KBM-7 (cell line): ENCODE data around the gene SLC2A8.

Experiments
- DNase-seq: peaks from one replicate; pipeline ENCODE4 v3.0.0-alpha.2; 2015
- in situ Hi-C: fragments of 300-500 bp; cut with MboI; formaldehyde crosslinking; loops from 2 replicates; pipeline ENCODE4 v1.14.3; 2020; ENCODE audit warnings: low sequenced_read_pairs, low pct_unique_long_range_greater_than_20kb, mixed read lengths

The SLC2A8 gene

GRCh38 chr9:127422133-127422782, 25.3 kb downstream of the SLC2A8 start:
- in situ Hi-C loops = no loop called here

GRCh38 chr9:127422787-127423186, 25.8 kb downstream of the SLC2A8 start:
- no peak for DNase-seq
- in situ Hi-C loops = no loop called here

More at GRCh38 chr9:127422133-127422782, 25.3 kb downstream of the SLC2A8 start:
- DNase-seq = no peak

- DNase-seq = no peak
- in situ Hi-C loops = no loop called here
Measured at GRCh38 chr9:127423476-127423933, 26.5 kb downstream of the SLC2A8 start.

GRCh38 chr9:127423934-127424675, 27.1 kb downstream of the SLC2A8 start, which contains the start of gene ZNF79:
Gene ZNF79 (plus strand): TSS chr9:127424382. CDS start chr9:127424788, 406 bp downstream.
- DNase-seq = peak; percentile 96
- in situ Hi-C loops = no loop called here

GRCh38 chr9:127424676-127424999, 27.7 kb downstream of the SLC2A8 start:
- in situ Hi-C loops = no loop called here
- no peak for DNase-seq

- in situ Hi-C loops = no loop called here
- no peak for DNase-seq
Measured at GRCh38 chr9:127426756-127427155, 29.8 kb downstream of the SLC2A8 start.

GRCh38 chr9:127428348-127428747, 31.4 kb downstream of the SLC2A8 start:
- in situ Hi-C loops = no loop called here
- no peak for DNase-seq

GRCh38 chr9:127430415-127430814, 33.4 kb downstream of the SLC2A8 start:
- DNase-seq = no peak
- in situ Hi-C loops = no loop called here

- in situ Hi-C loops = no loop called here
- DNase-seq = no peak
Measured at GRCh38 chr9:127437497-127438264, 40.7 kb downstream of the SLC2A8 start.

- in situ Hi-C loops = no loop called here
- no peak for DNase-seq
Measured at GRCh38 chr9:127438394-127438793, 41.4 kb downstream of the SLC2A8 start.

- in situ Hi-C loops = no loop called here
- no peak for DNase-seq
Measured at GRCh38 chr9:127444283-127444920, 47.4 kb downstream of the SLC2A8 start.

GRCh38 chr9:127444921-127445850, 48.2 kb downstream of the SLC2A8 start:
- in situ Hi-C loops = no loop called here
- DNase-seq = no peak

- peak; percentile 55 for DNase-seq
- in situ Hi-C loops = no loop called here
Measured at GRCh38 chr9:127445851-127446712, 49.1 kb downstream of the SLC2A8 start.

GRCh38 chr9:127446713-127447415, 49.9 kb downstream of the SLC2A8 start:
- DNase-seq = no peak
- in situ Hi-C loops = no loop called here

- in situ Hi-C loops = no loop called here
- no peak for DNase-seq
Measured at GRCh38 chr9:127447416-127448111, 50.6 kb downstream of the SLC2A8 start.

- in situ Hi-C loops = no loop called here
Measured at GRCh38 chr9:127448112-127448805, 51.3 kb downstream of the SLC2A8 start.

More at GRCh38 chr9:127448112-127448805, 51.3 kb downstream of the SLC2A8 start:
- no peak for DNase-seq
